ENCODE data around the gene OTX2.

Gene OTX2

DNA sequence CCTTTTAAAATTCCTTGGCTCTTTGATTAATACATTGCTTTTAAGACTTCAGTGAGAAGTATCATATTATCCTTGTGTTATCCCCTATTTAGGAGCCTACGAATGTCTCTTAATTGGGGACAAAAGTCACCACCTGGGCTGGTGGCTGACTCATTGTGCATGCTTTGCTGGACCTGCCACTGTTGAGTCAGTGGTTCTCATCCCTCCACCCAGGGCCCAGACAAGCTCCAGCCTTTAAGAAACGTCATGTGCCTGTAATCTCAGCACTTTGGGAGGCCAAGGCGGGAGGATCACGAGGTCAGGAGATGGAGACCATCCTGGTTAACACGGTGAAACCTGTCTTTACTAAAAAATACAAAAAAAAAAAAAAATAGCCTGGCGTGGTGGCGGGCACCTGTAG lies 57.9 kb downstream of the OTX2 start:
- TF ChIP-seq SIN3A (IDR thresholded peaks at IDR 0.05; ENCODE audit: borderline replicate concordance, insufficient read depth, low read length) (no peak), POLR2AphosphoS5 (IDR thresholded peaks at IDR 0.05; ENCODE audit: low read depth, low read length) (no peak), TAF1 (IDR thresholded peaks at IDR 0.05; ENCODE audit: borderline replicate concordance, insufficient read depth, low read length) (no peak), FOXP2 (optimal IDR thresholded peaks at IDR 0.05; ENCODE audit: borderline replicate concordance, extremely low read depth, extremely low read length, insufficient read depth) (no peak)
- TF ChIP-seq, protein P1, sequence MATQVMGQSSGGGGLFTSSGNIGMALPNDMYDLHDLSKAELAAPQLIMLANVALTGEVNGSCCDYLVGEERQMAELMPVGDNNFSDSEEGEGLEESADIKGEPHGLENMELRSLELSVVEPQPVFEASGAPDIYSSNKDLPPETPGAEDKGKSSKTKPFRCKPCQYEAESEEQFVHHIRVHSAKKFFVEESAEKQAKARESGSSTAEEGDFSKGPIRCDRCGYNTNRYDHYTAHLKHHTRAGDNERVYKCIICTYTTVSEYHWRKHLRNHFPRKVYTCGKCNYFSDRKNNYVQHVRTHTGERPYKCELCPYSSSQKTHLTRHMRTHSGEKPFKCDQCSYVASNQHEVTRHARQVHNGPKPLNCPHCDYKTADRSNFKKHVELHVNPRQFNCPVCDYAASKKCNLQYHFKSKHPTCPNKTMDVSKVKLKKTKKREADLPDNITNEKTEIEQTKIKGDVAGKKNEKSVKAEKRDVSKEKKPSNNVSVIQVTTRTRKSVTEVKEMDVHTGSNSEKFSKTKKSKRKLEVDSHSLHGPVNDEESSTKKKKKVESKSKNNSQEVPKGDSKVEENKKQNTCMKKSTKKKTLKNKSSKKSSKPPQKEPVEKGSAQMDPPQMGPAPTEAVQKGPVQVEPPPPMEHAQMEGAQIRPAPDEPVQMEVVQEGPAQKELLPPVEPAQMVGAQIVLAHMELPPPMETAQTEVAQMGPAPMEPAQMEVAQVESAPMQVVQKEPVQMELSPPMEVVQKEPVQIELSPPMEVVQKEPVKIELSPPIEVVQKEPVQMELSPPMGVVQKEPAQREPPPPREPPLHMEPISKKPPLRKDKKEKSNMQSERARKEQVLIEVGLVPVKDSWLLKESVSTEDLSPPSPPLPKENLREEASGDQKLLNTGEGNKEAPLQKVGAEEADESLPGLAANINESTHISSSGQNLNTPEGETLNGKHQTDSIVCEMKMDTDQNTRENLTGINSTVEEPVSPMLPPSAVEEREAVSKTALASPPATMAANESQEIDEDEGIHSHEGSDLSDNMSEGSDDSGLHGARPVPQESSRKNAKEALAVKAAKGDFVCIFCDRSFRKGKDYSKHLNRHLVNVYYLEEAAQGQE (IDR thresholded peaks at IDR 0.05; ENCODE audit: insufficient read depth in 1 of 2, low read depth in 2 of 2, low read length in 2 of 2): no peak

DNA sequence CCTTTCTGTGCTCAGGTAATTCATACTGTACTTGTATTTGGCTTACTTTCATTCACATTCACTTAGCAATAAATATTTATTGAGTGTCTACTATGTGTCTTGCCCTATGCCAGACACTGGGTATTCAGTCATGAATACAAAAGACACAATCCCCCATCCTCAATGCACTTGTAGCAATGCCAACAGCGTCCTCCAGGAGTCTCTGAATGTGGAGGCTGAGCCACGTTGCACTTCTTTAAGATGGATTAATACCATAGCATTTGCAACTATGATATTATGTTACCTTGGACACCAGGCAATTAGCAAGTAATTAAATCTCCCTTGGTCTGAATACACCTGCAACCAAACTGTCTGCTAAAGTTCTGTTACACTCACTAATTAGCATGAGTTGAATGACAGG lies 58.8 kb downstream of the OTX2 start:
- TF ChIP-seq, protein P1 (IDR thresholded peaks at IDR 0.05; ENCODE audit: insufficient read depth in 1 of 2, low read depth in 2 of 2, low read length in 2 of 2): no peak
- TF ChIP-seq SIN3A (IDR thresholded peaks at IDR 0.05; ENCODE audit: borderline replicate concordance, insufficient read depth, low read length) (no peak), TAF1 (IDR thresholded peaks at IDR 0.05; ENCODE audit: borderline replicate concordance, insufficient read depth, low read length) (no peak), FOXP2 (optimal IDR thresholded peaks at IDR 0.05; ENCODE audit: borderline replicate concordance, extremely low read depth, extremely low read length, insufficient read depth) (no peak), POLR2AphosphoS5 (IDR thresholded peaks at IDR 0.05; ENCODE audit: low read depth, low read length) (no peak)

All from PFSK-1 (cell line).